HG03457 (cell line): ENCODE measurements around the gene PCDH9.
"Not testable (repeated sequence)": the region's sequence is repeated elsewhere in the genome, so short reads cannot be mapped to it uniquely, and the experiment has no call there.

Source experiments
- ATAC-seq: cut with Tn5 transposase; IDR thresholded peaks from one replicate; pipeline ENCODE4 v1.9.1; 2021; ENCODE audit warnings: moderate number of reproducible peaks; ENCODE audit not compliant: unreplicated experiment

Gene PCDH9

GRCh38 chr13:66623129-66623820 is 606.9 kb downstream of the PCDH9 start:
- ATAC-seq, result no peak

- not testable (repeated sequence) for ATAC-seq
These were observed 608.2 kb downstream of the PCDH9 start for GRCh38 chr13:66621906-66622447.

- ATAC-seq, result no peak
These were observed 611.4 kb downstream of the PCDH9 start for GRCh38 chr13:66618702-66619101.

GRCh38 chr13:66617786-66618185 is 612.4 kb downstream of the PCDH9 start:
- no peak for ATAC-seq

- ATAC-seq, result no peak
These were observed 617.2 kb downstream of the PCDH9 start for GRCh38 chr13:66612983-66613382.

GRCh38 chr13:66586489-66586888 is 643.6 kb downstream of the PCDH9 start:
- ATAC-seq, result no peak

GRCh38 chr13:66585669-66586203 is 644.4 kb downstream of the PCDH9 start:
- no peak for ATAC-seq

GRCh38 chr13:66581675-66582074 is 648.5 kb downstream of the PCDH9 start:
- ATAC-seq, result no peak

GRCh38 chr13:66578305-66578704 is 651.8 kb downstream of the PCDH9 start:
- no peak for ATAC-seq

GRCh38 chr13:66577358-66577757 is 652.8 kb downstream of the PCDH9 start:
- ATAC-seq, result no peak

- ATAC-seq, result no peak
These were observed 653.8 kb downstream of the PCDH9 start for GRCh38 chr13:66576381-66576780.

GRCh38 chr13:66574606-66575005 is 655.5 kb downstream of the PCDH9 start:
- no peak for ATAC-seq

GRCh38 chr13:66567899-66568612 is 662.1 kb downstream of the PCDH9 start:
- ATAC-seq, result no peak

GRCh38 chr13:66565279-66565678 is 664.9 kb downstream of the PCDH9 start:
- no peak for ATAC-seq

GRCh38 chr13:66563076-66563475 is 667.1 kb downstream of the PCDH9 start:
- no peak for ATAC-seq

GRCh38 chr13:66562054-66562453 is 668.1 kb downstream of the PCDH9 start:
- ATAC-seq, result no peak

GRCh38 chr13:66560991-66561390 is 669.1 kb downstream of the PCDH9 start:
- ATAC-seq, result no peak

GRCh38 chr13:66560189-66560588 is 669.9 kb downstream of the PCDH9 start:
- ATAC-seq, result no peak

GRCh38 chr13:66559093-66559492 is 671.0 kb downstream of the PCDH9 start:
- ATAC-seq, result no peak

GRCh38 chr13:66558506-66558905 is 671.6 kb downstream of the PCDH9 start:
- no peak for ATAC-seq

- ATAC-seq, result no peak
These were observed 672.8 kb downstream of the PCDH9 start for GRCh38 chr13:66557357-66557756.

GRCh38 chr13:66556306-66556705 is 673.8 kb downstream of the PCDH9 start:
- ATAC-seq, result no peak
